Memory B cell (primary cell): ENCODE data around the gene MSRB3.

Experiments used
- ATAC-seq: fragments of 150-1000 bp; cut with Tn5 transposase; 2 replicates; pipeline ENCODE4 v1.10.0; 2021; ENCODE audit warnings: low read depth, mild to moderate bottlenecking, moderate library complexity
- DNase-seq, 2 donors: peaks; one replicate each; pipeline ENCODE4 v3.0.0; 2022; ENCODE audit warnings: low spot score in 2 of 2
- H3K27ac Mint-ChIP-seq: one replicate; pipeline ENCODE4 v1.8.0; 2022; ENCODE audit warnings: mild to moderate bottlenecking, moderate library complexity, mixed read lengths
- H3K27me3 Mint-ChIP-seq: one replicate; pipeline ENCODE4 v1.8.0; 2022; ENCODE audit warnings: mixed read lengths
- H3K36me3 Mint-ChIP-seq: one replicate; pipeline ENCODE4 v1.8.0; 2022; ENCODE audit warnings: mild to moderate bottlenecking, mixed read lengths
- H3K4me1 Mint-ChIP-seq: one replicate; pipeline ENCODE4 v1.8.0; 2022; ENCODE audit warnings: mixed read lengths
- H3K4me3 Mint-ChIP-seq: one replicate; pipeline ENCODE4 v1.8.0; 2022; ENCODE audit warnings: mild to moderate bottlenecking, moderate library complexity, mixed read lengths
- H3K9me3 Mint-ChIP-seq: one replicate; pipeline ENCODE4 v1.8.0; 2022; ENCODE audit warnings: mixed read lengths

The MSRB3 gene

GRCh38 chr12:65409726-65410125 lies 131.2 kb downstream of the MSRB3 start:
- Mint-ChIP-seq H3K27me3 (no peaks in the 10 kb centered on the region), H3K9me3 (peaks cover 3% of the 10 kb centered on the region), H3K36me3 (no peaks in the 10 kb centered on the region), H3K27ac (no peak overlapping the region), H3K4me3 (no peak overlapping the region), H3K4me1 (no peaks in the 10 kb centered on the region)
- no peak for DNase-seq
- ATAC-seq, result no peak

GRCh38 chr12:65411171-65411570 lies 132.7 kb downstream of the MSRB3 start:
- no peaks in the 10 kb centered on the region for H3K36me3 Mint-ChIP-seq
- H3K27me3 Mint-ChIP-seq, result no peaks in the 10 kb centered on the region
- no peak for DNase-seq
- H3K4me3 Mint-ChIP-seq, result no peak overlapping the region
- ATAC-seq, result no peak
- peaks cover 3% of the 10 kb centered on the region for H3K9me3 Mint-ChIP-seq
- no peak overlapping the region for H3K27ac Mint-ChIP-seq
- H3K4me1 Mint-ChIP-seq, result no peaks in the 10 kb centered on the region

GRCh38 chr12:65414526-65414925 lies 136.0 kb downstream of the MSRB3 start:
- H3K36me3 Mint-ChIP-seq, result no peaks in the 10 kb centered on the region
- no peaks in the 10 kb centered on the region for H3K4me1 Mint-ChIP-seq
- no peak overlapping the region for H3K4me3 Mint-ChIP-seq
- ATAC-seq (no peak), DNase-seq (no peak)
- H3K9me3 Mint-ChIP-seq, result no peaks in the 10 kb centered on the region
- H3K27ac Mint-ChIP-seq, result no peak overlapping the region
- no peaks in the 10 kb centered on the region for H3K27me3 Mint-ChIP-seq

- Mint-ChIP-seq H3K4me3 (no peak overlapping the region), H3K36me3 (no peaks in the 10 kb centered on the region), H3K9me3 (peaks cover 2% of the 10 kb centered on the region), H3K27ac (no peak overlapping the region), H3K4me1 (no peaks in the 10 kb centered on the region), H3K27me3 (peaks cover 2% of the 10 kb centered on the region)
- ATAC-seq, result no peak
- DNase-seq, result no peak
Measured at GRCh38 chr12:65415826-65416225, 137.3 kb downstream of the MSRB3 start.

- H3K27me3 Mint-ChIP-seq, result peaks cover 2% of the 10 kb centered on the region
- H3K9me3 Mint-ChIP-seq, result peaks cover 9% of the 10 kb centered on the region
- no peak overlapping the region for H3K4me3 Mint-ChIP-seq
- H3K27ac Mint-ChIP-seq, result no peak overlapping the region
- DNase-seq (no peak), ATAC-seq (no peak)
- no peaks in the 10 kb centered on the region for H3K36me3 Mint-ChIP-seq
- H3K4me1 Mint-ChIP-seq, result no peaks in the 10 kb centered on the region
Measured at GRCh38 chr12:65419284-65420072, 141.0 kb downstream of the MSRB3 start.

- Mint-ChIP-seq H3K36me3 (no peaks in the 10 kb centered on the region), H3K4me3 (no peak overlapping the region), H3K27me3 (peaks cover 2% of the 10 kb centered on the region), H3K9me3 (peaks cover 9% of the 10 kb centered on the region), H3K4me1 (no peaks in the 10 kb centered on the region), H3K27ac (no peak overlapping the region)
- no peak for DNase-seq
- ATAC-seq, result no peak
Measured at GRCh38 chr12:65420941-65421340, 142.5 kb downstream of the MSRB3 start.

- Mint-ChIP-seq H3K4me3 (no peak overlapping the region), H3K36me3 (no peaks in the 10 kb centered on the region), H3K9me3 (peaks cover 4% of the 10 kb centered on the region), H3K27me3 (peaks cover 2% of the 10 kb centered on the region), H3K27ac (no peak overlapping the region), H3K4me1 (no peaks in the 10 kb centered on the region)
- DNase-seq (no peak), ATAC-seq (no peak)
Measured at GRCh38 chr12:65427646-65428045, 149.2 kb downstream of the MSRB3 start.

- H3K36me3 Mint-ChIP-seq, result no peaks in the 10 kb centered on the region
- H3K4me3 Mint-ChIP-seq, result no peak overlapping the region
- no peak overlapping the region for H3K27ac Mint-ChIP-seq
- peaks cover 4% of the 10 kb centered on the region for H3K27me3 Mint-ChIP-seq
- no peaks in the 10 kb centered on the region for H3K4me1 Mint-ChIP-seq
- peaks cover 1% of the 10 kb centered on the region for H3K9me3 Mint-ChIP-seq
- DNase-seq (no peak), ATAC-seq (no peak)
Measured at GRCh38 chr12:65430006-65430405, 151.5 kb downstream of the MSRB3 start.

GRCh38 chr12:65430571-65431306 lies 152.3 kb downstream of the MSRB3 start:
- no peak for DNase-seq
- Mint-ChIP-seq H3K9me3 (peaks cover 1% of the 10 kb centered on the region), H3K27me3 (peaks cover 4% of the 10 kb centered on the region), H3K36me3 (no peaks in the 10 kb centered on the region), H3K4me3 (no peak overlapping the region), H3K4me1 (no peaks in the 10 kb centered on the region), H3K27ac (no peak overlapping the region)
- no peak for ATAC-seq

- Mint-ChIP-seq H3K27me3 (peaks cover 4% of the 10 kb centered on the region), H3K9me3 (no peaks in the 10 kb centered on the region), H3K4me3 (no peak overlapping the region), H3K36me3 (no peaks in the 10 kb centered on the region), H3K27ac (no peak overlapping the region), H3K4me1 (no peaks in the 10 kb centered on the region)
- DNase-seq, result no peak
- ATAC-seq, result no peak
Measured at GRCh38 chr12:65432114-65432513, 153.6 kb downstream of the MSRB3 start.

- DNase-seq, result no peak
- Mint-ChIP-seq H3K27ac (no peak overlapping the region), H3K27me3 (peaks cover 4% of the 10 kb centered on the region), H3K9me3 (no peaks in the 10 kb centered on the region), H3K4me3 (no peak overlapping the region), H3K36me3 (no peaks in the 10 kb centered on the region), H3K4me1 (no peaks in the 10 kb centered on the region)
- no peak for ATAC-seq
Measured at GRCh38 chr12:65432651-65433050, 154.2 kb downstream of the MSRB3 start.

- Mint-ChIP-seq H3K9me3 (peaks cover 1% of the 10 kb centered on the region), H3K27me3 (peaks cover 3% of the 10 kb centered on the region), H3K36me3 (no peaks in the 10 kb centered on the region), H3K4me3 (no peak overlapping the region), H3K27ac (no peak overlapping the region), H3K4me1 (no peaks in the 10 kb centered on the region)
- DNase-seq, result no peak
- ATAC-seq, result no peak
Measured at GRCh38 chr12:65434737-65435136, 156.3 kb downstream of the MSRB3 start.

GRCh38 chr12:65443038-65443437 lies 164.6 kb downstream of the MSRB3 start:
- H3K27me3 Mint-ChIP-seq, result peaks cover 1% of the 10 kb centered on the region
- no peak for DNase-seq
- H3K4me3 Mint-ChIP-seq, result no peak overlapping the region
- H3K9me3 Mint-ChIP-seq, result peaks cover 1% of the 10 kb centered on the region
- no peaks in the 10 kb centered on the region for H3K4me1 Mint-ChIP-seq
- ATAC-seq, result no peak
- H3K36me3 Mint-ChIP-seq, result no peaks in the 10 kb centered on the region
- no peak overlapping the region for H3K27ac Mint-ChIP-seq

GRCh38 chr12:65444996-65445395 lies 166.5 kb downstream of the MSRB3 start:
- ATAC-seq, result no peak
- Mint-ChIP-seq H3K27ac (no peak overlapping the region), H3K4me3 (no peak overlapping the region), H3K36me3 (no peaks in the 10 kb centered on the region), H3K4me1 (no peaks in the 10 kb centered on the region), H3K9me3 (no peaks in the 10 kb centered on the region), H3K27me3 (no peaks in the 10 kb centered on the region)
- no peak for DNase-seq

GRCh38 chr12:65446901-65447300 lies 168.4 kb downstream of the MSRB3 start:
- H3K27me3 Mint-ChIP-seq, result no peaks in the 10 kb centered on the region
- no peaks in the 10 kb centered on the region for H3K4me1 Mint-ChIP-seq
- H3K27ac Mint-ChIP-seq, result no peak overlapping the region
- no peak for DNase-seq
- H3K9me3 Mint-ChIP-seq, result no peaks in the 10 kb centered on the region
- no peak overlapping the region for H3K4me3 Mint-ChIP-seq
- no peaks in the 10 kb centered on the region for H3K36me3 Mint-ChIP-seq
- ATAC-seq, result no peak
